ENCODE measurements around the gene ZSCAN9.

The ZSCAN9 gene

DNA sequence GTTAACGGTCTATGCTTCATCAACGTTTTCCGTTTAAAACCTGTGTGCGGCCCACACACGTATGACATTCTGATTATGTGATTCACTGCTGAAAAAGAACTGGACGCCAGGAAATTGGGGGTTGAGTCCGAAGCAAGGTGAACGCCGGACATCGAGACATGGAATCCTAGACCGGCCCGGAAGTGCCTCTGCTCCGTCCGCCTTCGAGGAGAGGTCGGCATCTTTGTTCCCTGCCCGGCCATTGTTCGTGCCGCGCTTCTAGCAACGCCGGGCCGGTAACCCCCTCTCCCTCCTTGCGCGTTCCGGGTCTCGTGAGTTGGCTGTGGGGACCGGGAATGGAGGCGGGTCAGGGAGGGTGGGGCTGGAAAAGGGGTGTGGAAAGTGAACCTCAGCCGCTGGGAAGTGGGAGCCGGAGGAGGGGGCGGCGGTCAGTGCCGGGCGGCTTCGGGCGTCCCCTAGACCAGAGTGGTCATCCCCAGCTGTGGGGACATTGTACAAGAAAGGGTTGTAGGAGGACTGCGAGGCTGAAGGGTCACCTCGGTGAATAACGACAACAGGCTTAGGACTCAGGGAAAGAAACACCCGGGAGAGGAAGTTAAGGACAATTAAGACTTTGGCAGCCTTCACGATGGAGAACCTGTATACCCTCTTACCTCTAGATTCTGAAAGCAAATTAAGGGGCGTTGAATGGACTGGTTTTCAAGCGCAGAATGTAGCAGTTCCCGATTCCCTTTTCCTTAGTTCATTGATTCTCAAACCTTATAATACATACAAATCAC, at the start of gene ZSCAN9:
Gene ZSCAN9 (plus strand): TSS at position 220 of the 779 bp plus-strand sequence. CDS start 1,810 bp downstream, outside the sequence.
- DNase-seq (ENCODE audit: low read depth): no peak

DNA sequence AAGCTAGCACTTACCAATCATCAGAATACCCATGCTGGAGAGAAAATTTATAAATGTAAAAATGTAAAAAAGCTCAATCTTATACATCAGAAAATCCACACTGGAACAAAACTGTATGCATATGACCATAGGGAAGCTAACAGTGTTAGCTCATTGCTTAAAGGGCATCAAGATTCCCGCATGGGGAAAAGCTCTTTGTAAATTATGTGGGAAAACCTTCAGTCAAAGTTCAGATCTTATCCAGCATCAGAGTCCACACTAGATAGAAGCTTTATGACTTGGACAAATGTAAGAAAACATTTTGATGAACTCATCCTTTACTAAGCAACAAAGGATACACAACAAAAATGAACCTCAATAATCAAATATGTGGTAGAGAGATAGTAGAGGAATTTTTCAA, 48.7 kb upstream of the ZSCAN9 start:
- DNase-seq (ENCODE audit: low read depth): no peak

DNA sequence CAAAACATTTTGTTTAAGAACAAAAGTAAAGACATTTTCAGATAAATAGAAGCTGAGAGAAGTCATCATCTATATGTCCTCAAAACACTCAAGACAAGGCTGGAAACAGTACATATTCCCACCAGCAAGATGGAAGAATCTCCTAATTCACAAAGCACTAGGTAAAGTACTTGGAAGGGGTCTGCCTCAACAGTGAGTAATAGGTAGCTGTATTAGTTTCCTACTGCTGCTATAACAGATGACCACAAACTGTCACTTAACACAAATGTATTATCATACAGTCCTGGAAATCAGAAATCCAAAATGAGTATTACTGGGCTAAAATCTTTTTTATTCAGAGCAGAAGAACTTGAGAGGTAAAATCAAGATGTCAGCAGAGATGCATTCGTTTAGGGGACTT, 42.8 kb upstream of the ZSCAN9 start:
- DNase-seq (ENCODE audit: low read depth): no peak

DNA sequence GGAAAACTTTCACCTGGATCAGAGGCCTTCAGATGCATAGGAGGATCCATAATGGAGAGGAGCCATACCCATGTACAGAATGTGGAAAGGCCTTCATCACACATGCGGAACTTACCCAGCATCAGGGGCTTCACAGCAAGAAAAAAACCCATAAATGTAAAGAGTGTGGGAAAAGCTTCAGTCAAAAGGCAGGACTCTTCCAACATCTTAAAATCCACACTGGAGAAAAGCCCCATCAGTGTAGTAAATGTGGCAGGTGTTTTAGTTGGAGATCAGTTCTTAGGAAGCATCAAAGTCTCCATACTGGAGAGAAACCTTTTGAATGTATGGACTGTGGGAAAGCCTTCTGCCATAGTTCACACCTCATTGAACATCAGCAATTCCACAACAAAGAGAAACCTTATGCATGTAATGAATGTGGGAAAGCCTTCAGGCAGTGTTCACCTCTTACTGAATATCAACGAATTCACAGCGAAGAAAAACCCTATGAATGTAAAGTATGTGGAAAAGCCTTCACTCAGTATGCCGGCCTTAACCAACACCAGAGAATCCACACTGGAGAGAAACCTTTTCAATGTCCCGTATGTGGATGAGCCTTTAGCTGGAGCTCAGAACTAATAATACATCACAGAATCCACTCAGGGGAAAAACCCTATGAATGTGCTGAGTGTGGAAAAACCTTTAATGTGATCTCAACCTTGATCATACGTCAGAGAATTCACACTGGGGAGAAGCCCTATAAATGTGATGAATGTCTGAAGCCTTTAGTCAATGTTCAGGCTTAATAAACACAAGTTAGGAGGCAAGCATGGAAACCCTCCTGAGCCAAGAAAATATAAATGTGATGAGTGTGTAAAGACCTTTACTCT, 36.7 kb upstream of the ZSCAN9 start:
- no peak for DNase-seq (ENCODE audit: low read depth)

DNA sequence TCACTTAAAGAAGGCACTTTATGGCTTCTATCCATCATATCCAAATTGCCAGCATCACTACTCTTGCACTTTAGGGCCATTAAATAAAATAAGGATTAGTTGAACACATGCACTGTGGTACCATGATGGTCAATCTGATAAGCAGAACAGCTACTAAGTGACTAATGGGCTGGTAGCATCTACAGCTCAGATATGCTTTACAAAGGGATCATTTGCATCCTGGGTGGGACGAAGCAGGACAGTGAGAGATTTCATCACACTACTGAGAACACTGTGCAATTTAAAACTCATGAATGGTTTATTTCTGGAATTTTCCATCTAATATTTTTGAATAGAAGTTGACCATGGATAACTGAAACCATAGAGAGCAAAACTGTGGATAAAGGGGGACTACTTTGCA, 25.1 kb upstream of the ZSCAN9 start:
- DNase-seq (ENCODE audit: low read depth): no peak

DNA sequence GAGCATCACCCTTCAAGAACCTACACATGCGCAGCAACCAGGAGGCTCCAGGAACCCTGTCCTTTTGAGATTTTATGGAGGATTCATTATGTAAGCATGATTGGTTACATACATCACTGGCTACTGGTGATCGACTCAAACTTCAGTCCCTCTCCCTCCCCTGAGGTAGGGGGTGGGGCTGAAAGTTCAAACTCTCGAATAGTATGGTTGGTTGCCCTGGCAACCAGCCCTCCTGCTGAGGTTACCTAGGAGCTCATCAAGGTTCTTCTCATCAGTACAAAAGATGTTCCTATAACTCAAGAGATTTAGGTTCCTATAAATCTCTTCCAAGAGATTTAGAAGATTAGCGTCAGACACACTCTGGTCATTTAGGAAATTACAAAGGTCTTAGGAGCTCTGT, 21.9 kb upstream of the ZSCAN9 start:
- no peak for DNase-seq (ENCODE audit: low read depth)

DNA sequence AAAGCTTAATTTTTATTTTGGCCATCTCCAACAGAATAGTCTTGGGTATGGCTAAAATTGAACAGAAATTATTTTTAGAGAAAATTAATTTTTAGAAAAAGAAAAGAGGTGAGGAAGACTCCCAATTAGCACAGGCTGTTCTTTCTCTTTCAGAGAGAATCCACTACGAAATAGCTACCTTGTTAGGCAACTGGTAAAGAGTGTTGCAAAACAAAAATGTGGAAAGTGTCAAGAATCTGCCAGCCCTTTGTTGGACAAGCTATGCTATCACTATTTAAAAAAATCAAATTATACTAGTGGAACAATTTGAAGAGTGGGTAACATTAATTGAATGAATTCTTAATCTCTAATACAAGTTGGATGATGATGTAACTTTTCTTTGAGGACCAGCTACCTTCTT, 19.2 kb upstream of the ZSCAN9 start:
- DNase-seq (ENCODE audit: low read depth): no peak

DNA sequence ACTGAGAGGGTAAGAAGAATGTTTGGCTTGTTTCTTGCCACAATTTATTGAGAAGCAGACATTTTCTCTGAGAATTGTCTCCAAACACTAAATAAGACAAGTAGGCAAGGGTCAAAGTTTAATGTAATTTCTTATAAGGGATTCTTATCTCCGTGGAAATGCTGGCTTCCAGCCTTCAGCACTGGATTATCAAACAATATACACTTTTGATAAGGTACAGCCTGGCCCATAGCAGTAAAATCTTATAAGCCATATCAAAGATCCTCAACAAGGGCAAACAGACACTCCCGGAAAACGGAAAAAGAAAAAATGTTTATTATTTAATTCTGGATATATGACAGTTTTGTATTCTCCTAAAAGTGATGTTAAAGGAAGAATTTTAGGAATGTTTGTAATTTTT, 18.5 kb upstream of the ZSCAN9 start:
- DNase-seq (ENCODE audit: low read depth): no peak

DNA sequence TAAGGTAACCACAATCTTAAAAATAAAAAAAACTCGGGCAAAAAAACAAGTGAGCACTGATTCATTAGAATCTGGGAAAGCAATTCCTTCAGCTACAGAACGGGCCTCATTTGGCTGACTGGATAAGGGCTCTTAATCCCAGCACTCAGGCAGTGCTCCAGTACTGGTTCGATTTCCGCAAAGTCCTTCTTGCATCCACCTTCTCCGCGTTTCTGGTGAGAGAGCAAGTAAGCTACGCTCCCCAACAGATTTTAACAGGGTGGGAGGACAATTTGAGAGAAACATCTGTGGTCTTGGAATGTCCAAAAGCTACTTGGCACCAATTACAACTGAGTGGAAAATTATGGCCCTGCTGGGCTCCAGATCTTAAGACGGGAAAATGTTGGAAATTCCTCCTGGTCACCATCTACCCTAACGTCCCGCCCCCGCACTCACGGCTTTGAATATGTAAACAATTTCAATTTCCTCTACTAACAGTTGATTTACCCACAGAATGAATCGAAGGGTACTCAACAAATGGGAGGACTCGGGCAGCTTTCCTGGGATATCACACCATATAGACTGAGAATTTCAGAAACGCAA, 18.1 kb upstream of the ZSCAN9 start:
- DNase-seq (ENCODE audit: low read depth): no peak

DNA sequence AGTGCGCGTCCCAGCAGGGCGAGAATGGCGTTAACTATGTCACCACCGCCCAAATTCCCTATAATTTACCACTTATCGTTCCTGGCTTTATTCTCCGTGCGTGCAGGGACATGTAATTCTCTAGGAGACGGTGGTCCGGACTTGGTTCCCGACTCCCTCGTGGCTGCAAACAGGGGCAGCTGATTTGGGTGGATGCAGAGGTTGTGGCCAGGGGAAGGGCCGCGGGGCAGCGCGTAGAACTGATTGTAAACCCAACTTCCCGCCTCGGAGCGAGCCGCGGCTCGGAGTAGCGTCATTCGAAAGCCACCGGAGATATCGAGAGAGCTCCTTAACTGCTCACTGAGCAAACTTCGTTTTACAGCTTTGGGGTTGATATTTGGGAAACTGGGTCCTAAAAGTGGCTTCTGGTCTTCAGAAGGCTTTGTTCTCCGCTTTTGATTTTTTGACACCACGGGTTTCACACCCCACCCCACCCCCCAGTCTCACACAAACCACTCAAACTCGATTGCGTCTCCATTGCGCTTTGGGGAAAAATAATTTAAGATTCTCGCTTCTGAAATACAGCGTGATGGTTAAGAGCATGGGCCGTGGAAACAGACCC, 17.5 kb upstream of the ZSCAN9 start:
- no peak for DNase-seq (ENCODE audit: low read depth)

DNA sequence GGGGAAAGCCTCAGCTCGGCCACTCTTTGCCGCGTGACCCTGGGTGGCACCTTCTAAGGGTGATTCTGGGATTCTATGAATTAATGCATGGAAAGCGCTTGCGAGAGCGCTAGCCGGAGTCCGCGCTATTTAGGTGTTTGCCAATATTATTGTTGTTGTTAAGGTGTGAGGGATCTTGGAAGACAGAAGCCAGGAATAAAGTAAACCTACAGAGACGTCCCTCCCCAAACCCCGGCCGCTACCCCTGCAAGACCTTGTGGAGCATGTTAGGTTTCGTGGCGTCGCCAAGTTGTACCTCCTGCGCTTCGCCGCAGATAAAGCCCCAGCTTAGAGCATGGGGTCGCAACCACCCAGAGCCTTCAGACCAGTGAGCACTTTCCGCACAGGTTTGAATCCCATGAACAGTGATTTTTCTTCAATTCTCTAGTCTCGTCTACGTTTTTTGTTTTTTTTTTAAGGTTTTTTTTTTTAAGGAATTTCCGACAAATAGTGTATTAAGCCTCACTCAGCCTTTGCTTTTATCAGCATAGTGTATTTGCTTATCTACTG, 16.9 kb upstream of the ZSCAN9 start:
- DNase-seq (ENCODE audit: low read depth): no peak

DNA sequence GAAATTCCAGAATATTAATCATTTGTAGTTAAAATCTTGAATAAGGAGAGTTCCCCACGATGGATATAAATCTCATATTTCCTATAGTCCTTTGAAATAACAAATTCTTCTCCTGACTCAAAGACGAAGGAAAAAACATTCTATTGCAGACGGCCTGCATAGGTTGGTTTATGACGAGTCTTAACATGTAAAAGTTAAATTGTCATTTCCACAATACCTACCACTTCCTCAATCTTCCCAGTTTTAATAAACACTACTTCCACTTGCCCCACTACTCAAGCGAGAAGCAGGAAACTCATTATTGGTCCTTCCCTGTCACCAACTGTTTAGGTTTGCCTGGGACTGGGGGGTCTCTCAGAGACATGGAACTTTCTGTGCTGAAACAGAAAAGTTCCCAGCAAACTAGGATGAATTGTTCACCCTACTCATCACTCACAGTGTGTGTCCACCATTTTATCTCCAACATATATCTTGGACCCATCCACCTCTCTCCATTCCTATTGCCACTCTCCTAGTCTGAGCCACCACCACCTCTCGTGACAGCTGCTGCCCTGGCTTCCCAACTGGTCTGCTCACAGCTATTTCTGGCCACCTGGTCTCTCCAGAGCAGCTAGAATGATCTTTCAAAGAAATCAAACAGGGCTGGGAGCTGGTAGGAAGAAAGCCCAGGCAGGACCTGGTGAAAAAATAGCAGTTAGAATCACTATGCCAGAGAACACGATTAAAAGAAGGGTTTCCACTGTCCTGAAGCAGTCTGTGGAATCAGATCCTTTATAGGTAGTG, 15.1 kb upstream of the ZSCAN9 start:
- DNase-seq (ENCODE audit: low read depth): no peak

DNA sequence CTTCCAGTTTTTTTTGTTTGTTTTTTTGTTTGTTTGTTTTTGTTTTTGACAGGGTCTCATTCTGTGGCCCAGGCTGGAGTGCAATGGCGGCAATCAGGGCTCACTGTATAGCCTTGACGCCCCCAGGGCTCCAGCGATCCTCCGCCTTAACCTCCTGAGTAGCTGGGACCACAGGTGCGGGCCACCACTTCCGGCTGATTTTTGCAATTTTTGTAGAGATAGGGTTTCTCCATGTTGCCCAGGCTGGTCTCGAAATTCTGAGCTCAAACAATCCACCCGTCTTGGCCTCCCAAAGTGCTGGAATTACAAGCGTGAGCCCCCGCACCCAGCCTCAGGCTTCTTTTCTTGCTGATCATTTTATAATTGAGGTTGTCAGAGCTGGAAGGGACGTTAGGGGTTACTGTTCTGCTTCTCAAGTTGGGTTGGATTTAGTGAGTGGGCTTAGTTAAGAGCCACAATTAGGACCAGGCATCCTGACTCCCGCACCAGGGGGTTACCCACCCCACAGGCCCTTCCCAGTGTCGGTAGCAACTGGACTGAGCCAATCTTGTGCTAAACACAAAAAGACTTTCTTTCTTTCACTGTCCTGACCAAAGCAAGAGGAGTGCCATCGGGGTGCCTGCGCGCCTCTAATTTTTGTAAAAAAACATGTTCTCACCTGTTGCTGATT, 13.1 kb upstream of the ZSCAN9 start:
- DNase-seq (ENCODE audit: low read depth): no peak

DNA sequence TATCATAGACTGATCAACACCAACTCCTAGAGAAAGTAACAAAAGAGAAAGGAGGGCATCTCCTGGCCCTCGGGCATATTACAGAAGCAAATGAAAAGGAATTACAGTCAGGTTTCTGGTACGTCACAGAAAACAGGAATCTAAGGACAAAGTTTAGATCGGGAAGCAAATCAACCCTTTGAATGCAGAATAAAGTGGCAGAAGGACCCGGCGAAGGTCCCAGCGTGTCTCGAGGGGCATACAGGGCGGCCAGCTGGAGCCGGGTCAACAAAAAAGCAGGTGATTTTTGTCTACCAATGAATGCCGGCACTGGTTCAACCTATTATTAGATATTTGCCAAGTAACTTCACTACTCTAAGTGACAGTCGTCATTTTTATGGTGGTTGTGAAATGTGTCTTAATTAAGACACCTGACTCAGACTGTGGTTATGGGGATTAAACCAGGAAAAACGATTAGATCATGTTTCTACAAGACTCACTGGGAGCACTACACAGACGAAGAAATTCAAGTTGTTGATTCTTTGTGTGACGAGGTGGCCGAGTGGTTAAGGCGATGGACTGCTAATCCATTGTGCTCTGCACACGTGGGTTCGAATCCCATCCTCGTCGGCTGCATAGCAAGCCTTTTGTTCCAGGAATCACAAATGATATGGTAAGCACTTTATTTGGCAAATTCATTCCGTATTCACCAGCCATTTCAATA, 12.4 kb upstream of the ZSCAN9 start:
- no peak for DNase-seq (ENCODE audit: low read depth)

DNA sequence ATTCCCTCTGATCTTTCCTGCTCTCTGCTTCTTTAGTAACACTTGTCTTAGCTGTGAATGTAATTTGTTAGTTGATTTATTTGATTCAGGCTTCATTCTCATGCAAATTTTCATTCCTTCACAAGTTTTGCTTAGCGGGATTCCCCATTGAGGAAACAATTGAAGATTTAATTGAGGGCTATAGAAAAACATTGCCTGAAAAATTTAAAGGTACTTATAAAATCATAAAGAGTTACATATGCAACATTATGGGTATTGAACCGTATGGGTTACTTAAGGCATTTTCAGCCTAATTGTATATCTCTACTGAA, 11.9 kb upstream of the ZSCAN9 start:
- no peak for DNase-seq (ENCODE audit: low read depth)

DNA sequence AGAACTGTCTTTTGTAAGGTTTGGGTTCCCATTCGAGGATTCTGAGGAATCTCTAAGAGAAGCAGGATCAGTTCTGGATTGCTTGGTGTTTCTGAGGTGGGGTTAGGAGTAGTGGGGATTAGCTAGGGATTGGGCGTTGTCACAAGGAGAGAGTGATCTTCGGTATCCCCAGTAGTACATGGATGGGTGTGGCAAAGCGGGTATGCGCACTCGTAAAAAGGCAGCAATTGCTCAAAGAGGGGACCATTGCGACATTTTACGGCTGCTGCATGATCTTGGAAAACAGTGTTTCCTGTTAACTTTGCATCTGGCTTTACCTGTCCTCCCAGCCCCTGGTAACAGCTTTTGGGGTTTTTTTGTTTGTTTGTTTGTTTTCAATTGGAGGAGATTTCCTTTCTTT, 9.7 kb upstream of the ZSCAN9 start:
- DNase-seq (ENCODE audit: low read depth): no peak

DNA sequence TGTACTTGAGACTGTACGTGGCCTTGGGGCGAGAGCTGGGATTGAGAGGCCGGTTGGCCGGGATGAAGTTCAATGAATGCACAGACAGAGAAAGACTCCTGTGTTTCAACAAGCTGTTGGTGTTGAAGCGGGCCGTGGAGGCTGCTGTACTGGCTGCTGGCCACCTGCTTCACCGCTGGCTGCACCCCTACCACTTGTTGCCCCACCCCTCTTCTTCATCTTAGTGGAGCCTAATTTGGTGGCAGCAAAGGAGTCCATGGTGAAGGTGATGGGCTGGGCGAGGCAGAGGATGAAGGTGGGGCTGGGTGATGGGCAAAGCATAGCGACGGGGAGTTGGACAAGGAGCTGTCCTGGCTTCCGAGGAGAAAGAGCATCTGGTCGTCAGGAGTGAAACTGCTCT, 7.2 kb upstream of the ZSCAN9 start:
- no peak for DNase-seq (ENCODE audit: low read depth)

DNA sequence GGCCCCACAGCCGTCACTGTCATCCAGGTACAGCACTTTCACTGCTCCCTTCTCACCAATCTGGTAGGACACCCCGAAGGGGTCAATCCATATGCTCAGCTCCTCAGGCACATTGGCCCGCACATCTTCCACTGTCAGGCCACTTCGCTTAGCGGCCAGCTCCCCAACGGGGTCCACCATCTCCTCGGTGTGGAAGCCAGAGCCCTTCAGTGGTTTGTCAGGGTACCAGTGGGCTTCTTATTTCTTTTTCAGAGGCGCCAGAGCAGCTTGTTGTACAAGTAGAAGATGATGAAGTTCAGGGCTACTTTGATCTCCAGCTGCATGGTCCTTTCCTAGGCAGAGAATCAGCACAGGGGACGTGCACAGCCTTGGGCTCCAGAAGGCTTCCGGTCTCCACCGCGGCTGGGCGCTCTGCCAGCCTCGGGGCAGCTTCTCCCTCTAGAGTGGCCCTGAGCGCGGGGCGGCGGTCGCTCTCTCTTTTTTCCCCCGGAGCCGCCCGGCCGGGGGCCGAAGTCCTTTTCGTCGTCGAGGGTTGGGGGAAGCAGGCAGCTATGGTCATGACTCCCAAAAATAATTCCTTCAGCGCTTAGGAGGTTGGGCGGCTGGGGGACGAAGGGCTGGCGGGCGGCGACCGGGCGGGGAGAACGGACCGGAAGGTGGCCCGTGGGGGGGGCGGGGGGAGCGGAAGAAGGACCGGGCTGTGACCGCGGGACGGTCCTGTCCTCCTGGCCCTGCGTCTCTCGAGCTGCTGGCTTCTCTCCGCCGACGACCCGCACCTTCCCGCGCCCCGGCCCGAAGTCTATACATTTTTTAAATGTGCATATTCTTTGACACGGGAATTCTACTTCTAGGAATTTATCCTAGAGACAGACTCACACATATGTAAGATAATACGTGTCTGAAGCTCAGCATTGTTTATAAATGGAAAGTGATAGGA, 6.5 kb upstream of the ZSCAN9 start:
- DNase-seq (ENCODE audit: low read depth): no peak

Data from stimulated activated CD8-positive, alpha-beta memory T cell treated with anti-CD3 and anti-CD28 coated beads, Interleukin-12 subunit alpha, Interleukin-12 subunit beta, amount 100 ng/mL, for 1 hour (primary cell).